ENCODE results near the gene TLR3. TPM values are rescaled to one million over a fixed set of nuclear protein-coding genes. Genes with fewer than 3 reads are reported as not detected.

The TLR3 gene
- total RNA-seq, 4 donors from 2014 or later: 0.47 to 2.5 (median 1.4) TPM

- DNase-seq (no peak), ATAC-seq (no peak)
- peaks cover 21 to 24% of the 10 kb centered on the region in 2 donors for H3K4me1 ChIP-seq
- H3K9me3 ChIP-seq: no peaks in the 10 kb centered on the region
- no peak overlapping the region for H3K27ac ChIP-seq
- in situ Hi-C loops (cut with MboI; ENCODE audit: low sequenced_read_pairs in 4 of 4) (loop anchor here in 3 of 4 donors (10.0 to 25.0 kb wide), 2 partner anchors 383 to 565 kb away; partner anchors contain the start of gene CCDC110 (in 2 of the 3)), intact Hi-C loops (cut with DNase I; ENCODE audit: low total_unique reads) (no loop called here)
- no peaks in the 10 kb centered on the region for H3K27me3 ChIP-seq
- H3K4me3 ChIP-seq: no peak overlapping the region
- no peak for TF ChIP-seq CTCF (IDR thresholded peaks at IDR 0.05 in 4 of 5, conservative IDR thresholded peaks at IDR 0.05 in 1 of 5)
- TF ChIP-seq POLR2A (IDR thresholded peaks at IDR 0.05): no peak
- H3K36me3 ChIP-seq: no peaks in the 10 kb centered on the region
Measured at GRCh38 chr4:186027405-186027804, 41.6 kb upstream of the TLR3 start.

GRCh38 chr4:186029571-186030398 lies 39.2 kb upstream of the TLR3 start:
- Histone ChIP-seq H3K9me3 (no peaks in the 10 kb centered on the region), H3K4me1 (peaks cover 21 to 24% of the 10 kb centered on the region in 2 donors), H3K27ac (peak overlapping the region; percentile 53 to 82 (median 70)), H3K27me3 (no peaks in the 10 kb centered on the region), H3K4me3 (peak overlapping the region; percentile 16 to 50 (median 38)), H3K36me3 (no peaks in the 10 kb centered on the region)
- no peak for TF ChIP-seq CTCF (IDR thresholded peaks at IDR 0.05 in 4 of 5, conservative IDR thresholded peaks at IDR 0.05 in 1 of 5)
- TF ChIP-seq POLR2A (IDR thresholded peaks at IDR 0.05): no peak
- DNase-seq (peak; percentile 44 to 63), ATAC-seq (peak; percentile 87 to 88)
- in situ Hi-C loops (cut with MboI; ENCODE audit: low sequenced_read_pairs in 4 of 4) (loop anchor here (10.0 to 25.0 kb wide), 2 partner anchors 385 to 567 kb away; partner anchors contain the start of gene CCDC110 (in 2 of the 4)), intact Hi-C loops (cut with DNase I; ENCODE audit: low total_unique reads) (no loop called here)

GRCh38 chr4:186030399-186030775 lies 38.6 kb upstream of the TLR3 start:
- DNase-seq: no peak
- H3K27ac ChIP-seq: peak overlapping the region; percentile 53 to 82 (median 70)
- intact Hi-C loops (cut with DNase I; ENCODE audit: low total_unique reads) (no loop called here), in situ Hi-C loops (cut with MboI; ENCODE audit: low sequenced_read_pairs in 4 of 4) (loop anchor here in 3 of 4 donors (10.0 to 25.0 kb wide), 2 partner anchors 386 to 568 kb away; partner anchors contain the start of gene CCDC110 (in 2 of the 3))
- no peaks in the 10 kb centered on the region for H3K27me3 ChIP-seq
- H3K4me1 ChIP-seq: peaks cover 21 to 24% of the 10 kb centered on the region in 2 donors
- H3K4me3 ChIP-seq: peak overlapping the region; percentile 16 to 50 (median 38)
- no peak for ATAC-seq
- no peaks in the 10 kb centered on the region for H3K36me3 ChIP-seq
- TF ChIP-seq POLR2A (IDR thresholded peaks at IDR 0.05) (no peak), CTCF (IDR thresholded peaks at IDR 0.05 in 4 of 5, conservative IDR thresholded peaks at IDR 0.05 in 1 of 5) (no peak)
- H3K9me3 ChIP-seq: no peaks in the 10 kb centered on the region

- no peak for ATAC-seq
- H3K4me1 ChIP-seq: peaks cover 21 to 24% of the 10 kb centered on the region in 2 donors
- intact Hi-C loops (cut with DNase I; ENCODE audit: low total_unique reads): no loop called here
- in situ Hi-C loops (cut with MboI; ENCODE audit: low sequenced_read_pairs in 4 of 4): loop anchor here in 3 of 4 donors (10.0 to 25.0 kb wide), 2 partner anchors 386 to 568 kb away; partner anchors contain the start of gene CCDC110 (in 2 of the 3)
- no peaks in the 10 kb centered on the region for H3K36me3 ChIP-seq
- no peaks in the 10 kb centered on the region for H3K27me3 ChIP-seq
- H3K27ac ChIP-seq: peak overlapping the region in 3 of 4 donors; percentile 53 to 72 (median 68)
- no peak for DNase-seq
- H3K9me3 ChIP-seq: no peaks in the 10 kb centered on the region
- H3K4me3 ChIP-seq: no peak overlapping the region
- no peak for TF ChIP-seq POLR2A (IDR thresholded peaks at IDR 0.05)
- TF ChIP-seq CTCF (IDR thresholded peaks at IDR 0.05 in 4 of 5, conservative IDR thresholded peaks at IDR 0.05 in 1 of 5): no peak
Measured at GRCh38 chr4:186030795-186031194, 38.2 kb upstream of the TLR3 start.

Data from gastrocnemius medialis (tissue), 4 donors.